Thyroid gland (tissue), 4 donors: ENCODE data around the gene MOGAT1.

ENCODE experiments used
- CTCF ChIP-seq, 6 experiments: fragments of 200-600 bp in 3 of 6; fragments of 450-650 bp in 3 of 6; sonication (generic) in 3 of 6; IDR thresholded peaks; one replicate each; pipeline ENCODE4 v1.5.1; 2016 to 2019; ENCODE audit warnings: antibody characterized with exemption in 6 of 6, mild to moderate bottlenecking in 2 of 6, inconsistent platforms in 1 of 6, moderate library complexity in 1 of 6
- POLR2A ChIP-seq, 2 donors: fragments of 450-650 bp; IDR thresholded peaks; one replicate each; pipeline ENCODE4 v1.6.1; 2017; ENCODE audit warnings: antibody characterized with exemption in 2 of 2, mild to moderate bottlenecking in 2 of 2, moderate library complexity in 1 of 2

GRCh38 chr2:222733846-222734702 lies 62.6 kb downstream of the MOGAT1 start:
- no peak for TF ChIP-seq CTCF (IDR thresholded peaks at IDR 0.05)
- no peak for TF ChIP-seq POLR2A (IDR thresholded peaks at IDR 0.05)
